HepG2 (cell line): ENCODE results near the gene IL17RC. TPM values are rescaled to one million over a fixed set of nuclear protein-coding genes. Genes with fewer than 3 reads are reported as not detected.

Experiments used
- HDAC1 ChIP-seq: sonication (generic); formaldehyde crosslinking; IDR thresholded peaks from 2 replicates; pipeline ENCODE4 v1.5.1; 2020; ENCODE audit warnings: mild to moderate bottlenecking, missing genetic modification reagents
- HMG20A ChIP-seq: IDR thresholded peaks from 2 replicates; pipeline ENCODE4 v1.6.1; 2016; ENCODE audit warnings: borderline replicate concordance
- HOXA3 ChIP-seq: sonication (generic); formaldehyde crosslinking; IDR thresholded peaks from 2 replicates; pipeline ENCODE4 v1.5.0; 2020; ENCODE audit warnings: missing genetic modification reagents
- KDM1A ChIP-seq: IDR thresholded peaks from 2 replicates; pipeline ENCODE4 v1.6.1; 2016; ENCODE audit warnings: missing compliant biosample characterization
- MAZ ChIP-seq, 2 experiments: sonication (generic) in 1 of 2; formaldehyde crosslinking in 1 of 2; IDR thresholded peaks; 2 replicates each; pipeline versions ENCODE4 v1.5.0 to v1.6.1; 2012 to 2020; ENCODE audit warnings: low read depth in 2 of 2, mild to moderate bottlenecking in 2 of 2, borderline replicate concordance in 1 of 2, improper control_type of control experiment in 1 of 2, low read length in 1 of 2, missing genetic modification reagents in 1 of 2, moderate library complexity in 1 of 2
- NCOA5 ChIP-seq: sonication (generic); formaldehyde crosslinking; IDR thresholded peaks from 2 replicates; pipeline ENCODE4 v1.4.0; 2020; ENCODE audit warnings: missing genetic modification reagents
- NFYB ChIP-seq: sonication (generic); formaldehyde crosslinking; IDR thresholded peaks from 2 replicates; pipeline ENCODE4 v1.4.0; 2020; ENCODE audit warnings: missing genetic modification reagents
- PLRG1 ChIP-seq: fragments of 450-650 bp; conservative IDR thresholded peaks from 2 replicates; pipeline ENCODE4 v1.6.1; 2016
- TBX3 ChIP-seq: fragments of 450-650 bp; IDR thresholded peaks from 2 replicates; pipeline ENCODE4 v1.6.1; 2017; ENCODE audit warnings: antibody characterized with exemption, mild to moderate bottlenecking, inconsistent platforms, borderline replicate concordance
- XBP1 ChIP-seq: sonication (generic); formaldehyde crosslinking; IDR thresholded peaks from 2 replicates; pipeline ENCODE4 v1.5.0; 2020; ENCODE audit warnings: missing genetic modification reagents
- ZNF264 ChIP-seq: sonication (generic); formaldehyde crosslinking; IDR thresholded peaks from 2 replicates; pipeline ENCODE4 v1.4.0; 2020; ENCODE audit warnings: missing genetic modification reagents
- ZNF367 ChIP-seq: sonication (generic); formaldehyde crosslinking; IDR thresholded peaks from 2 replicates; pipeline ENCODE4 v1.4.0; 2020; ENCODE audit warnings: missing genetic modification reagents, borderline replicate concordance
- ZNF460 ChIP-seq: sonication (generic); formaldehyde crosslinking; IDR thresholded peaks from 2 replicates; pipeline ENCODE4 v1.5.1; 2020; ENCODE audit warnings: missing genetic modification reagents, mild to moderate bottlenecking, borderline replicate concordance
- ZNF841 ChIP-seq: sonication (generic); formaldehyde crosslinking; IDR thresholded peaks from 2 replicates; pipeline ENCODE4 v1.8.1; 2023; ENCODE audit warnings: missing genetic modification reagents, borderline replicate concordance
- ZSCAN30 ChIP-seq: sonication (generic); formaldehyde crosslinking; IDR thresholded peaks from 2 replicates; pipeline ENCODE4 v1.5.0; 2020; ENCODE audit warnings: mild to moderate bottlenecking, missing genetic modification reagents
- polyA plus RNA-seq, 8 experiments: library from polyadenylated mRNA; depleted of rRNA in 3 of 8; stranded (reverse) in 7 of 8; unstranded in 1 of 8; fragments of >200 nt; fragmentation: Illumina TruSeq in 4 of 8; extraction: Trizol in 4 of 8; gene quantifications; 2 replicates each; pipeline versions ENCODE4 v1.2.1 to v1.2.3, GENCODE V29; 2011 to 2016; ENCODE audit warnings: low read depth in 4 of 8, missing spikeins in 1 of 8, mixed read lengths in 1 of 8; ENCODE audit not compliant: insufficient read depth in 1 of 8
- total RNA-seq, 5 experiments: library from RNA; depleted of rRNA; stranded (reverse); fragments of >200 nt; fragmentation: Illumina TruSeq; extraction: Trizol; gene quantifications; 2 replicates each; pipeline ENCODE4 v1.2.3, GENCODE V29; 2016; ENCODE audit warnings: low read depth in 1 of 5
- TF ChIP-seq, protein P1 (sequence below): sonication (generic); formaldehyde crosslinking; IDR thresholded peaks from 2 replicates; pipeline ENCODE4 v1.8.0; 2022; ENCODE audit warnings: mild to moderate bottlenecking, missing genetic modification reagents, borderline replicate concordance
- TF ChIP-seq, protein P2 (sequence below): sonication (generic); formaldehyde crosslinking; IDR thresholded peaks from 2 replicates; pipeline ENCODE4 v1.5.0; 2020; ENCODE audit warnings: missing genetic modification reagents, mild to moderate bottlenecking, borderline replicate concordance
- TF ChIP-seq, protein P3 (sequence below): IDR thresholded peaks from 2 replicates; pipeline ENCODE4 v1.6.1; 2016; ENCODE audit warnings: mild to moderate bottlenecking, missing biosample characterization, missing genetic modification reagents
- TF ChIP-seq, protein P4 (sequence below): sonication (generic); formaldehyde crosslinking; IDR thresholded peaks from 2 replicates; pipeline ENCODE4 v1.4.0; 2020; ENCODE audit warnings: missing genetic modification reagents
- TF ChIP-seq, protein P5 (sequence below): sonication (generic); formaldehyde crosslinking; IDR thresholded peaks from 2 replicates; pipeline ENCODE4 v1.8.1; 2023; ENCODE audit warnings: mild to moderate bottlenecking, moderate library complexity, missing genetic modification reagents
- TF ChIP-seq, protein P6 (sequence below): sonication (generic); formaldehyde crosslinking; IDR thresholded peaks from 2 replicates; pipeline ENCODE4 v1.4.0; 2020; ENCODE audit warnings: missing genetic modification reagents

Gene IL17RC
- total and polyA plus RNA-seq, 2 of the 13 experiments (the other 11 are each of a cell fraction or from before 2014, with no cell fraction given): 20.7 to 24.0 TPM

DNA sequence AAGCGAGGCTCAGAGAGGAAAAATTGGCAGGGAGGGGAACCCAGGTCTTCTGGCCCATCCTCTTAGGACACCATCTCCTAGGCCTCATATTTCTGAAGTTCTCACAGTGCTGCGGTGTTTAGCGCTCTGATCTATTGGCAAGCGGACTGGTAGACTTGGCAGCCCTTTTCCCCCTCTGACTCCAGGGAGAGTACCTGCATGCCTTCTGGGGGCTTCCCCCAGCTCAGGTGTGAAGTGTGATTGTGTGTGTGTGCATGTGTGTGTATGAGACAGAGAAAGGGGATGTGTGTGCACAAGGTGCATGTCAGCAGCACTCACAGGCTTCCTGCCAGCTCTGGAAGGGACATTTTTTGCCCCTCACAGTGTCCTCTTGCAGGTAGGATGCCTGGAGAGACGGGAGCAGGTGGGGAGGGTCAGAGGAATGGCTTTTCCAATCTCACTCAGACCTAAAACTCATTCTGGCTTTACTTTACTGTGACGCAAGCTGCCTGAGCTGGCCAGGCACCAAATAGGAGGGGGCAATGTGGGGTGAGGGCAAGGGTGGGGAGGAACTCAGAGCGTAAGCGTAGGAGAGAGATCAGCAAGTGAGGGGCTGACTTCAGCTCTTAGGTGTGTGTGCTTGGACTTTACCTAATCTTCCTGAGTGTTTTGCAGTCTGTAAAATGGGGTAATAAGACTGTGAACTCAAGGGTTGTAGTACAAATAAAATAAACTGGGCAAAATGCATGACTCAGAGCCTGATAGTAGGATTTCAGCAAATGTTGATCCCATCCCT lies 18.2 kb upstream of the IL17RC start (continued):
- TF ChIP-seq, protein P1, sequence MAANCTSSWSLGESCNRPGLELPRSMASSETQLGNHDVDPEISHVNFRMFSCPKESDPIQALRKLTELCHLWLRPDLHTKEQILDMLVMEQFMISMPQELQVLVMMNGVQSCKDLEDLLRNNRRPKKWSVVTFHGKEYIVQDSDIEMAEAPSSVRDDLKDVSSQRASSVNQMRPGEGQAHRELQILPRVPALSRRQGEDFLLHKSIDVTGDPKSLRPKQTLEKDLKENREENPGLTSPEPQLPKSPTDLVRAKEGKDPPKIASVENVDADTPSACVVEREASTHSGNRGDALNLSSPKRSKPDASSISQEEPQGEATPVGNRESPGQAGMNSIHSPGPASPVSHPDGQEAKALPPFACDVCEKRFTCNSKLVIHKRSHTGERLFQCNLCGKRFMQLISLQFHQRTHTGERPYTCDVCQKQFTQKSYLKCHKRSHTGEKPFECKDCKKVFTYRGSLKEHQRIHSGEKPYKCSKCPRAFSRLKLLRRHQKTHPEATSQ (CRISPR knock-in tag): no peak
- peak; percentile 47; the same call in 1 of the 2 replicates for TF ChIP-seq ZNF460 (CRISPR knock-in tag)
- no peak for TF ChIP-seq ZSCAN30
- TF ChIP-seq HOXA3 (CRISPR knock-in tag): peak; percentile 36; the same call in 1 of the 2 replicates
- TF ChIP-seq NFYB (CRISPR knock-in tag): no peak
- TF ChIP-seq, protein P2, sequence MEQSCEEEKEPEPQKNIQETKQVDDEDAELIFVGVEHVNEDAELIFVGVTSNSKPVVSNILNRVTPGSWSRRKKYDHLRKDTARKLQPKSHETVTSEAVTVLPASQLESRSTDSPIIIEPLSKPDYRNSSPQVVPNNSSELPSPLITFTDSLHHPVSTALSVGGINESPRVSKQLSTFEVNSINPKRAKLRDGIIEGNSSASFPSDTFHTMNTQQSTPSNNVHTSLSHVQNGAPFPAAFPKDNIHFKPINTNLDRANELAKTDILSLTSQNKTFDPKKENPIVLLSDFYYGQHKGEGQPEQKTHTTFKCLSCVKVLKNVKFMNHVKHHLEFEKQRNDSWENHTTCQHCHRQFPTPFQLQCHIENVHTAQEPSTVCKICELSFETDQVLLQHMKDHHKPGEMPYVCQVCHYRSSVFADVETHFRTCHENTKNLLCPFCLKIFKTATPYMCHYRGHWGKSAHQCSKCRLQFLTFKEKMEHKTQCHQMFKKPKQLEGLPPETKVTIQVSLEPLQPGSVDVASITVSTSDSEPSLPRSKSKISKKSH (CRISPR knock-in tag): 0 out of 2 replicates have a peak, but pooled peaks have one; percentile 51
- TF ChIP-seq NCOA5 (CRISPR knock-in tag): no peak
- TF ChIP-seq ZNF264 (CRISPR knock-in tag): no peak
- 0 out of 2 replicates have a peak, but pooled peaks have one; percentile 27 for TF ChIP-seq HMG20A
- TF ChIP-seq, protein P3, sequence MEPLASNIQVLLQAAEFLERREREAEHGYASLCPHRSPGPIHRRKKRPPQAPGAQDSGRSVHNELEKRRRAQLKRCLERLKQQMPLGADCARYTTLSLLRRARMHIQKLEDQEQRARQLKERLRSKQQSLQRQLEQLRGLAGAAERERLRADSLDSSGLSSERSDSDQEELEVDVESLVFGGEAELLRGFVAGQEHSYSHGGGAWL (CRISPR knock-in tag): no peak
- TF ChIP-seq, protein P4, sequence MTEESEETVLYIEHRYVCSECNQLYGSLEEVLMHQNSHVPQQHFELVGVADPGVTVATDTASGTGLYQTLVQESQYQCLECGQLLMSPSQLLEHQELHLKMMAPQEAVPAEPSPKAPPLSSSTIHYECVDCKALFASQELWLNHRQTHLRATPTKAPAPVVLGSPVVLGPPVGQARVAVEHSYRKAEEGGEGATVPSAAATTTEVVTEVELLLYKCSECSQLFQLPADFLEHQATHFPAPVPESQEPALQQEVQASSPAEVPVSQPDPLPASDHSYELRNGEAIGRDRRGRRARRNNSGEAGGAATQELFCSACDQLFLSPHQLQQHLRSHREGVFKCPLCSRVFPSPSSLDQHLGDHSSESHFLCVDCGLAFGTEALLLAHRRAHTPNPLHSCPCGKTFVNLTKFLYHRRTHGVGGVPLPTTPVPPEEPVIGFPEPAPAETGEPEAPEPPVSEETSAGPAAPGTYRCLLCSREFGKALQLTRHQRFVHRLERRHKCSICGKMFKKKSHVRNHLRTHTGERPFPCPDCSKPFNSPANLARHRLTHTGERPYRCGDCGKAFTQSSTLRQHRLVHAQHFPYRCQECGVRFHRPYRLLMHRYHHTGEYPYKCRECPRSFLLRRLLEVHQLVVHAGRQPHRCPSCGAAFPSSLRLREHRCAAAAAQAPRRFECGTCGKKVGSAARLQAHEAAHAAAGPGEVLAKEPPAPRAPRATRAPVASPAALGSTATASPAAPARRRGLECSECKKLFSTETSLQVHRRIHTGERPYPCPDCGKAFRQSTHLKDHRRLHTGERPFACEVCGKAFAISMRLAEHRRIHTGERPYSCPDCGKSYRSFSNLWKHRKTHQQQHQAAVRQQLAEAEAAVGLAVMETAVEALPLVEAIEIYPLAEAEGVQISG: 0 out of 2 replicates have a peak, but pooled peaks have one; percentile 15
- TF ChIP-seq TBX3: no peak
- TF ChIP-seq, protein P5, sequence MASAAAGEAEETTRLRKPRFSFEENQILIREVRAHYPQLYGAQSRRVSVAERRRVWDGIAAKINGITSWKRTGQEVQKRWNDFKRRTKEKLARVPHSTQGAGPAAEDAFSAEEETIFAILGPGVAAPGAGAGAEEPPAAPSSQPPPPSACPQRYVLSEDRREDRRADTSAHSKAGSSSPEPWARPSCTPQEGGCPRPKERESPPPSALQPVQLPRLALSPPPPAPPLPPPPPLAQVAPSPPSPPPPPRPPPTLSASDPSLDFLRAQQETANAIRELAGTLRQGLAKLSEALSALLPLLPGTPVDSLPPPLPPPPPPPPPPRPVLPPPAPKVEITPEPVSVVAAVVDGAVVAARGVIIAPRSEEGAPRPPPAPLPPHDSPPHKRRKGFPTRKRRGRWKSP (CRISPR knock-in tag): peak; percentile 57; the same call in 1 of the 2 replicates
- TF ChIP-seq HDAC1 (CRISPR knock-in tag): no peak
- peak; percentile 85 for TF ChIP-seq MAZ (IDR thresholded peaks at IDR 0.05; ENCODE audit: borderline replicate concordance, low read depth, low read length)
- TF ChIP-seq MAZ (CRISPR knock-in tag; IDR thresholded peaks at IDR 0.05; ENCODE audit: low read depth): no peak
- TF ChIP-seq ZNF367 (CRISPR knock-in tag): no peak
- TF ChIP-seq XBP1 (CRISPR knock-in tag): no peak
- TF ChIP-seq KDM1A (CRISPR knock-in tag): peak; percentile 91
- TF ChIP-seq, protein P6, sequence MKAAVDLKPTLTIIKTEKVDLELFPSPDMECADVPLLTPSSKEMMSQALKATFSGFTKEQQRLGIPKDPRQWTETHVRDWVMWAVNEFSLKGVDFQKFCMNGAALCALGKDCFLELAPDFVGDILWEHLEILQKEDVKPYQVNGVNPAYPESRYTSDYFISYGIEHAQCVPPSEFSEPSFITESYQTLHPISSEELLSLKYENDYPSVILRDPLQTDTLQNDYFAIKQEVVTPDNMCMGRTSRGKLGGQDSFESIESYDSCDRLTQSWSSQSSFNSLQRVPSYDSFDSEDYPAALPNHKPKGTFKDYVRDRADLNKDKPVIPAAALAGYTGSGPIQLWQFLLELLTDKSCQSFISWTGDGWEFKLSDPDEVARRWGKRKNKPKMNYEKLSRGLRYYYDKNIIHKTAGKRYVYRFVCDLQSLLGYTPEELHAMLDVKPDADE (CRISPR knock-in tag): no peak
- no peak for TF ChIP-seq ZNF841
- no peak for TF ChIP-seq PLRG1
